HFF-Myc (cell line): ENCODE data around the gene DYNLL1.

ENCODE experiments used
- DNase-seq: peaks from one replicate; pipeline ENCODE4 v3.0.0-alpha.2; 2011; ENCODE audit warnings: low read depth; ENCODE audit errors: extremely low read depth
- H3K4me3 ChIP-seq: replicated peaks from 2 replicates; pipeline ENCODE4 v1.5.1; 2011; ENCODE audit warnings: low read depth, mild to moderate bottlenecking, control low read depth, low read length
- CTCF ChIP-seq: IDR thresholded peaks from 2 replicates; pipeline ENCODE4 v1.5.1; 2012; ENCODE audit warnings: mild to moderate bottlenecking, low read depth, low read length, control low read depth; ENCODE audit errors: missing control alignments

DYNLL1 gene

GRCh38 chr12:120496413-120497340, 764 bp downstream of the DYNLL1 start:
- TF ChIP-seq CTCF = no peak
- peak; percentile 11 for DNase-seq
- peak overlapping the region; percentile 65 for H3K4me3 ChIP-seq

- no peak for DNase-seq
These were observed 1.7 kb downstream of the DYNLL1 start for GRCh38 chr12:120497524-120498150.

GRCh38 chr12:120498870-120499515, 3.1 kb downstream of the DYNLL1 start:
- no peak overlapping the region for H3K4me3 ChIP-seq
- no peak for DNase-seq
- TF ChIP-seq CTCF = no peak

More at GRCh38 chr12:120497524-120498150, 1.7 kb downstream of the DYNLL1 start:
- peak overlapping the region; percentile 65 for H3K4me3 ChIP-seq
- no peak for TF ChIP-seq CTCF

GRCh38 chr12:120500581-120500980, 4.7 kb downstream of the DYNLL1 start:
- no peak for TF ChIP-seq CTCF
- H3K4me3 ChIP-seq = no peak overlapping the region
- DNase-seq = no peak

- no peak overlapping the region for H3K4me3 ChIP-seq
- no peak for DNase-seq
- no peak for TF ChIP-seq CTCF
These were observed 8.7 kb downstream of the DYNLL1 start for GRCh38 chr12:120504587-120504986.

- no peak for DNase-seq
- TF ChIP-seq CTCF = no peak
- H3K4me3 ChIP-seq = no peak overlapping the region
These were observed 12.6 kb downstream of the DYNLL1 start for GRCh38 chr12:120508537-120508936.
